BE2C (cell line): ENCODE measurements around the gene WSCD2.

Experiments
- DNase-seq: peaks from one replicate; pipeline ENCODE4 v3.0.0-alpha.2; 2020
- H3K27me3 ChIP-seq: fragments of 250-450 bp; sonication (Bioruptor Pico); 2 replicates; pipeline ENCODE4 v1.5.1; 2020; ENCODE audit warnings: mild to moderate bottlenecking
- H3K36me3 ChIP-seq: fragments of 250-450 bp; sonication (Bioruptor Pico); 2 replicates; pipeline ENCODE4 v1.5.1; 2020; ENCODE audit warnings: mild to moderate bottlenecking
- H3K4me1 ChIP-seq: fragments of 250-450 bp; sonication (Bioruptor Pico); 2 replicates; pipeline ENCODE4 v1.5.1; 2020
- H3K4me3 ChIP-seq: 2 replicates; pipeline ENCODE4 v1.5.1; 2011; ENCODE audit warnings: low read depth, low read length
- H3K9me3 ChIP-seq: fragments of 250-450 bp; sonication (Bioruptor Pico); 2 replicates; pipeline ENCODE4 v1.5.1; 2020
- TF ChIP-seq, protein P1 (sequence below): IDR thresholded peaks from 2 replicates; pipeline ENCODE4 v1.5.1; 2012; ENCODE audit warnings: mild to moderate bottlenecking, low read depth, low read length

Gene WSCD2

DNA sequence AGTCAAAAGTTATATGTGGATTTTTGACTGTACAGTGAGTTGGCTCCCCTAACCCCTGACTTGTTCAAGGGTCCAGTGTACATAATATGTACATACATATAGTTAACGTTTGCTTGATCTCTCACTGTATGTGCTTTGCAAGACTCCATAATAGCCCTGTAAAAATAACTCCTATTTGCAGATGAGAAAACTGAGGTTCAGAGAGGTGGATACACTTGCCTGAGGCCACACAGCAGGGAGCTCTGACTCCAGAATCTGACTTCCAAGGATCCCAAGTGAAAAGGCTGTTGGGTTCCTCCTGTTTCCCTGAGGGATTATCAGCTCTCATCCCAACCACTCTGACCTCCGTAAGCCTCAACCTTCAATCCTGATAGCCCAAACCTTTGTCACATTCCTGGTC lies 168.3 kb downstream of the WSCD2 start:
- Histone ChIP-seq H3K9me3 (no peaks in the 10 kb centered on the region), H3K36me3 (no peaks in the 10 kb centered on the region), H3K27me3 (no peaks in the 10 kb centered on the region), H3K4me3 (no peak overlapping the region), H3K4me1 (peaks cover 17% of the 10 kb centered on the region)
- TF ChIP-seq, protein P1, sequence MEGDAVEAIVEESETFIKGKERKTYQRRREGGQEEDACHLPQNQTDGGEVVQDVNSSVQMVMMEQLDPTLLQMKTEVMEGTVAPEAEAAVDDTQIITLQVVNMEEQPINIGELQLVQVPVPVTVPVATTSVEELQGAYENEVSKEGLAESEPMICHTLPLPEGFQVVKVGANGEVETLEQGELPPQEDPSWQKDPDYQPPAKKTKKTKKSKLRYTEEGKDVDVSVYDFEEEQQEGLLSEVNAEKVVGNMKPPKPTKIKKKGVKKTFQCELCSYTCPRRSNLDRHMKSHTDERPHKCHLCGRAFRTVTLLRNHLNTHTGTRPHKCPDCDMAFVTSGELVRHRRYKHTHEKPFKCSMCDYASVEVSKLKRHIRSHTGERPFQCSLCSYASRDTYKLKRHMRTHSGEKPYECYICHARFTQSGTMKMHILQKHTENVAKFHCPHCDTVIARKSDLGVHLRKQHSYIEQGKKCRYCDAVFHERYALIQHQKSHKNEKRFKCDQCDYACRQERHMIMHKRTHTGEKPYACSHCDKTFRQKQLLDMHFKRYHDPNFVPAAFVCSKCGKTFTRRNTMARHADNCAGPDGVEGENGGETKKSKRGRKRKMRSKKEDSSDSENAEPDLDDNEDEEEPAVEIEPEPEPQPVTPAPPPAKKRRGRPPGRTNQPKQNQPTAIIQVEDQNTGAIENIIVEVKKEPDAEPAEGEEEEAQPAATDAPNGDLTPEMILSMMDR: no peak
- no peak for DNase-seq

DNA sequence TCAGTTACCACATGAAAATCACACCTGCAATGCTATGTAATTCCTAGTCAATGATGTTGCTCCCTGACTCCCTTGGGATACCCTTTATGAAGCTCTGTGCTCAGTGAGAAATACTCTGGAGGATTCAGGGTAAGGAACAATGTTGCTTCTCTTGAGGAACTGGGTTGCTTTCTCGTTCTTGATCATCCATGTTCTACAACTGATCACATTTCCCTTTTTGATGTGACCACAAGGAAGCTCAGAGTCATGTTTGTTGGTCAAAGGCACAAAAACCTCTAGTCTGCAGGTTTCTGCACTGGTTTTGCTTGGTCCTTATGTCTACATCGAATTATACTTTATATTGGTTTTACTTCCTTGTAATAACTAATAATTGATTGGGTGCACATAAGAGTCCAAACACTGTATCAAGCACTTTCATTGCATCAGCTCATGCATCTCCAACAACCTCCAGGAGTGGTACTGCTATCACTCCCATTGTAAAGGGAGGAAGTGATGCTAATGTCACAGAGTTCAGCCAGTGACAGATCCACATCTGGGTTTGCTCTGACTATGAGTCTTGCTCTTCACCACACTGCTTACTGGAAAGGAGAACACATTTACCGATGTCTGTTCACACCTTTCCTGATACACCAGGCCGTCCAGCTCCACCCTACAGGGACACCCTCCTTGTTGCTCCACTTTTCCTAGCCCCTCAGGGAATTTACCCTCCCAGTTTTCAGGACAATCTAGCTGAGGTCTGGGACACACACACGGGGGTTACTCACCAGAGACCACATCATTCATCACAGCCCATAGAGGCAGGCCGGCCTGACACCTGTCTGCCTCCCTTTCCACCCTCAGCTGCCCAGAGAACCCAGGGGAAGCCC lies 169.0 kb downstream of the WSCD2 start:
- Histone ChIP-seq H3K4me1 (peaks cover 17% of the 10 kb centered on the region), H3K9me3 (no peaks in the 10 kb centered on the region), H3K27me3 (no peaks in the 10 kb centered on the region), H3K36me3 (no peaks in the 10 kb centered on the region), H3K4me3 (no peak overlapping the region)
- no peak for DNase-seq
- TF ChIP-seq, protein P1: no peak

DNA sequence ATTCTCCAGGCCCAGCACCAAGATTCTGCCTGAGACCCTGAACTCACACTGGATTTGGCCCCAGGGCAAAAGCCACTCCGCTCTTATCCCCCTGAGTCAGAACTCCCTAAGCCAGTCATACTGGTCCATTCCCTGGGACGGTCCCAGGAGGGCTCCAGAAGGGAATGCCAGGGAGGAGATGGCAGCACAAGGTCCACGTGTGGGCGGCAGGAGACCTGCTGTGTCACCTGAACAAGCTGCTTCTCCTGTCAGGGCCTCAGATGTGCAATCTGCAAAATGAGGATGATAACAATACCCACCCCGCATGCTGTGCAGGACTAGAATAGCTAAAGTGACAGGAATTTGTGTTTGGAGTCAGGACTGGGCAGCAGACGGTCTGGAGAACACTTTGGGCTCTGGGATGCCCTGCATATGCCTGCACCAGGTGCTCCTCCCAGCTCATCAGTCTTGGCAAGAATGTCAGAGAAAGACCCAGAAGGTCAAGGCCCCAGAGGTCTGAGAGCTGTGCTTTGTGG lies 169.7 kb downstream of the WSCD2 start:
- Histone ChIP-seq H3K4me1 (peaks cover 17% of the 10 kb centered on the region), H3K4me3 (no peak overlapping the region), H3K36me3 (no peaks in the 10 kb centered on the region), H3K9me3 (no peaks in the 10 kb centered on the region), H3K27me3 (no peaks in the 10 kb centered on the region)
- DNase-seq: no peak
- TF ChIP-seq, protein P1: no peak

GRCh38 chr12:108299516-108299915 lies 170.4 kb downstream of the WSCD2 start:
- Histone ChIP-seq H3K4me3 (no peak overlapping the region), H3K27me3 (no peaks in the 10 kb centered on the region), H3K9me3 (no peaks in the 10 kb centered on the region), H3K36me3 (no peaks in the 10 kb centered on the region), H3K4me1 (peaks cover 22% of the 10 kb centered on the region)
- DNase-seq: peak; percentile 51
- TF ChIP-seq, protein P1: no peak
